ENCODE results near the gene PTCH2.

PTCH2 gene

DNA sequence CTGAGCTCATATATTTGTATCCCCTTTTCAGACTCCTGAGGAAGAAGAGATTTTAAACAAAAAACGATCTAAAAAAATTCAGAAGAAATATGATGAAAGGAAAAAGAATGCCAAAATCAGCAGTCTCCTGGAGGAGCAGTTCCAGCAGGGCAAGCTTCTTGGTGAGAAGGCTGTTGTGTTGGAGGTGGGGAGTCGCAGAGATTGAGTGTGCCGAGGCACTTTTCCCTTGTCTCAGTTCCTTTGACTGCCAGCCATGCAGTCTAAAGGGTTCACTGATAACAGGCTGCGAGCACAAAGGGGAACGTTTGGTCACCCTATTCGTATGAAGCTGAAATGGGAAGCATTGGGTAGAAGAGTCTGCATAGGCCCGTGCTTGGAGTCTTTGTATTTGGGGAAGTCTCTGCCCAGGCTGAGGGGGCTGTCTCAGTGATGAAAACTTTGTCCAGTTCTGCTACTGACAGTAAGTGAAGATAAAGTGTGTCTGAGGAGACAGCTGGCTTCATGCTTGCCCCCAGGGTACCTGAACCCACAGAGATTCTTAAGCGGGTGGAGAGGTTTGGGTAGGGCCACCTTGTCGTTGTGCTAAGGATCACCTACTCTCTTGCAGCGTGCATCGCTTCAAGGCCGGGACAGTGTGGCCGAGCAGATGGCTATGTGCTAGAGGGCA lies 65.0 kb downstream of the PTCH2 start:
- in situ Hi-C loops (cut with HindIII; ENCODE audit: low sequenced_read_pairs): no loop called here
- peak overlapping the region; percentile 86 for H3K4me3 ChIP-seq (ENCODE audit: low read depth, low read length)
- TF ChIP-seq, protein P1, sequence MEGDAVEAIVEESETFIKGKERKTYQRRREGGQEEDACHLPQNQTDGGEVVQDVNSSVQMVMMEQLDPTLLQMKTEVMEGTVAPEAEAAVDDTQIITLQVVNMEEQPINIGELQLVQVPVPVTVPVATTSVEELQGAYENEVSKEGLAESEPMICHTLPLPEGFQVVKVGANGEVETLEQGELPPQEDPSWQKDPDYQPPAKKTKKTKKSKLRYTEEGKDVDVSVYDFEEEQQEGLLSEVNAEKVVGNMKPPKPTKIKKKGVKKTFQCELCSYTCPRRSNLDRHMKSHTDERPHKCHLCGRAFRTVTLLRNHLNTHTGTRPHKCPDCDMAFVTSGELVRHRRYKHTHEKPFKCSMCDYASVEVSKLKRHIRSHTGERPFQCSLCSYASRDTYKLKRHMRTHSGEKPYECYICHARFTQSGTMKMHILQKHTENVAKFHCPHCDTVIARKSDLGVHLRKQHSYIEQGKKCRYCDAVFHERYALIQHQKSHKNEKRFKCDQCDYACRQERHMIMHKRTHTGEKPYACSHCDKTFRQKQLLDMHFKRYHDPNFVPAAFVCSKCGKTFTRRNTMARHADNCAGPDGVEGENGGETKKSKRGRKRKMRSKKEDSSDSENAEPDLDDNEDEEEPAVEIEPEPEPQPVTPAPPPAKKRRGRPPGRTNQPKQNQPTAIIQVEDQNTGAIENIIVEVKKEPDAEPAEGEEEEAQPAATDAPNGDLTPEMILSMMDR (IDR thresholded peaks at IDR 0.05; ENCODE audit: low read depth, low read length, missing control alignments): no peak
- no peak for DNase-seq (ENCODE audit: low read depth)

DNA sequence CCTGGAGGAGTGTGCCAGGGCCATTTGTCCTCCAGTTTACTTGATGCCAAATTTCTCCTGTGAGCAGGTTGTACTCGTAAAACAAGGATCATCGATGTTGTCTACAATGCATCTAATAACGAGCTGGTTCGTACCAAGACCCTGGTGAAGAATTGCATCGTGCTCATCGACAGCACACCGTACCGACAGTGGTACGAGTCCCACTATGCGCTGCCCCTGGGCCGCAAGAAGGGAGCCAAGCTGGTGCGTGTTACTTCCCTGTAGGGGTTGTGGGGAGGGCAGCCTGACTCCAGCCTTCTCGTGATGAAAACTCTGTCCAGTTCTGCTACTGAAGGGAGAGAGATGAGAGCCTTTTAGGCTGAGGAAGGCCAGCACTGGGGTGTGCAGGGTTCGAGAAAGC lies 65.5 kb downstream of the PTCH2 start:
- no peak for DNase-seq (ENCODE audit: low read depth)
- H3K4me3 ChIP-seq (ENCODE audit: low read depth, low read length): peak overlapping the region; percentile 86
- TF ChIP-seq, protein P1 (IDR thresholded peaks at IDR 0.05; ENCODE audit: low read depth, low read length, missing control alignments): no peak
- in situ Hi-C loops (cut with HindIII; ENCODE audit: low sequenced_read_pairs): no loop called here

DNA sequence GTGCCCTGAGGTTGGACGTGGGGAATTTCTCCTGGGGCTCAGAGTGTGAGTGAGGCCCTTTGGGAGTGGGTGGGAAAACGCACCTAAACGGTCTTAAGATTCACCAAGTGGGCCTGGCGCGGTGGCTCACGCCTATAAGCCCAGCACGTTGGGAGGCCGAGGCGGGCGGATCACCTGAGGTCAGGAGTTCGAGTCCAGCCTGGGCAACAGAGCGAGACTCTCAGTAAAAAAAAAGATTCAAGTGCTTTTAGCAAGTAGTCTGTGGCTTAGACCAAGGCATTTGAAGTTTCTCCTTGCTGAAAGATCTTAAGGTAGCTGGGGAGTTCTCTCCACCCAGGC lies 66.4 kb downstream of the PTCH2 start:
- TF ChIP-seq, protein P1 (IDR thresholded peaks at IDR 0.05; ENCODE audit: low read depth, low read length, missing control alignments): no peak
- no peak for DNase-seq (ENCODE audit: low read depth)
- H3K4me3 ChIP-seq (ENCODE audit: low read depth, low read length): peak overlapping the region; percentile 86
- in situ Hi-C loops (cut with HindIII; ENCODE audit: low sequenced_read_pairs): no loop called here

DNA sequence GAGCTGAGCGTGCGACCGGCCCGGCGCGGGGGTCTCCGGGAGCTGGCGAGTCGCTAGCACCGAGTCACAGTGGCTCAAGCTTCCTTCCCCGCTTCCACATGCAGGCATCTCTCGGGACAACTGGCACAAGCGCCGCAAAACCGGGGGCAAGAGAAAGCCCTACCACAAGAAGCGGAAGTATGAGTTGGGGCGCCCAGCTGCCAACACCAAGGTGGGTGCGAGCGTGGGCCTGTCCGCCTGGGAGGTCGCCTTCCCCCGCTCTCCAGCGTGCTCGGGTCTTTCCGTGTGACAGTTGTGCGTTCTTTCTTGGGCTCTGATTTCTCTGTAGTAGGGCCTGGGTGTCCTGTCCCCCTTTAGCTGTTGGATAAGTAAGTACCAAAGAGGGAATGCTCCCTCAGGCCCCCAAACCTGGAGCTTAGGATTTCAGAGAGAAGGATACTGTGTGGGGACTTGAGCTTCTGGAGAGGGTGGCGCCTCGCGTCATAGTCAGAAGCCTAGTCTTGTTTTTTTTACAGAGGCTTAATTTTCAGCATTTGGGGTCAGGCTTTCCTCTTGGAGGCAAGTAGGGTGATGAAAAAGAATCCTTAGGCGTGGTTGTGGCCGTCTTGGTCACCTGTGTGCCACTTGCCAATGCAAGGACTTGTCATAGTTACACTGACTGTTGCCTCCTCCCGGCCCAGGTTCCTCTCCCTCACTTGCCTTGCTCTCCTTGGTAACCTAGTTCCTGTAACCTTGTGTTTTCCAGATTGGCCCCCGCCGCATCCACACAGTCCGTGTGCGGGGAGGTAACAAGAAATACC lies 66.9 kb downstream of the PTCH2 start:
- in situ Hi-C loops (cut with HindIII; ENCODE audit: low sequenced_read_pairs): no loop called here
- H3K4me3 ChIP-seq (ENCODE audit: low read depth, low read length): peak overlapping the region; percentile 86

DNA sequence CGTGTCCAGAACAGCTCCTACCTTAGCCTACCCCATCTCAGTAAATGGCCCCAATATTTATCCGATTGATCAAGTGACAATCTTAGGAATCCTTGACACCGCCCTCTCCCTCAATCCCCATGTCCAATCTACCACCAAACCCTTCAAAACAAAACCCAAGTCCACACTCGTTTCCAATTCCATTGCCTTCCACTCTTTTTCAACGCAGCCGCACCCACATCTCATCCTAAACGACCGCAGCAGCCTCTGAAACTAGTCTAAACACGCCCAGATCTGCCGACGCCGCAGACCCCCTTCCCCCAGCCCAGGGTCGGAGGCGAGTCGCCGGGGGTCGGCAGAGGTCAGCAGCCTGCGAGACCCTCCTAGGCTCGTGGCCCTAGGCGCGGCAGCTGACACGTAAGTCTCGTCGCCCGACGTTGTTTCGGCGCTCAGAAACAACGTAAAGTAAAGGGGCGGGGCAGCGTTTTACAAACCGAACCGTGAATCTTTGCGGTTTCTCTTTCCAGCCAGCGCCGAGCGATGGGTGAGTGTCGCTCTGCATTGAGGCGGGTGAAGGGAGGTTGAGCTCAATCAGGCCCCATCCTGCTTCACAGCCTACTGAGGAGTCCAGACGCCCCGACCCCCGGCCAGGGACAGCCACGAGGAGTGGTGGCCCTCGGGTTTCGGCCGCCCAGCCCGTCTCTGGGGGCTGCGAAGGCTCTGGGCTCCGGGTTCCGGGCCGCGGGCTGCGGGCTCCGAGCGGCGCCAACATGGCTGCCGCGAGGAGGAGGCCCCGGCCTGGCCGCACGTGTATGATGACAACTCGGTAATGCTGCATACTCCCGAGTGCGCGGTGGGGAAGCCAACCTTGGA lies 67.7 kb downstream of the PTCH2 start, which contains the start of gene RPS8:
Gene RPS8, plus strand, starts transcription at position 463 of the 852 bp plus-strand sequence. Its CDS starts 57 bp downstream, at position 520.
- in situ Hi-C loops (cut with HindIII; ENCODE audit: low sequenced_read_pairs): no loop called here
- DNase-seq (ENCODE audit: low read depth): peak; percentile 90
- H3K4me3 ChIP-seq (ENCODE audit: low read depth, low read length): peak within 1 kb of the TSS; percentile 86
- TF ChIP-seq, protein P1 (IDR thresholded peaks at IDR 0.05; ENCODE audit: low read depth, low read length, missing control alignments): no peak

More for the DNA sequence above, 66.9 kb downstream of the PTCH2 start:
- no peak for DNase-seq (ENCODE audit: low read depth)
- TF ChIP-seq, protein P1 (IDR thresholded peaks at IDR 0.05; ENCODE audit: low read depth, low read length, missing control alignments): no peak
